Stimulated activated CD4-positive, alpha-beta T cell treated with anti-CD3 and anti-CD28 coated beads, Interleukin-1b, Interleukin-23, amount 100 ng/mL, for 48 hours (primary cell): ENCODE results near the gene WASF2.
"Not testable (repeated sequence)": the region's sequence is repeated elsewhere in the genome, so short reads cannot be mapped to it uniquely, and the experiment has no call there.

Source experiments
- DNase-seq: peaks from one replicate; pipeline ENCODE4 v3.0.0-alpha.2; 2020

WASF2 gene

GRCh38 chr1:27489973-27490741 lies at the start of gene WASF2:
TSS of gene WASF2 (minus strand) at chr1:27490167. CDS start at chr1:27428890, 61,277 bp downstream.
- peak; percentile 98 for DNase-seq

- no peak for DNase-seq
These were observed 48.8 kb upstream of the WASF2 start for GRCh38 chr1:27538793-27539192.

- not testable (repeated sequence) for DNase-seq
These were observed 48.3 kb upstream of the WASF2 start for GRCh38 chr1:27538305-27538676.

- no peak for DNase-seq
These were observed 46.8 kb upstream of the WASF2 start for GRCh38 chr1:27536767-27537166.

GRCh38 chr1:27536010-27536757 lies 46.2 kb upstream of the WASF2 start:
- no peak for DNase-seq

- no peak for DNase-seq
These were observed 45.4 kb upstream of the WASF2 start for GRCh38 chr1:27535386-27535785.

- DNase-seq = no peak
These were observed 42.2 kb upstream of the WASF2 start for GRCh38 chr1:27531959-27532685.

- no peak for DNase-seq
These were observed 40.2 kb upstream of the WASF2 start for GRCh38 chr1:27530192-27530591.

- no peak for DNase-seq
These were observed 39.7 kb upstream of the WASF2 start for GRCh38 chr1:27529704-27530018.

- DNase-seq = no peak
These were observed 39.1 kb upstream of the WASF2 start for GRCh38 chr1:27528818-27529703.

GRCh38 chr1:27527890-27528817 lies 38.2 kb upstream of the WASF2 start:
- DNase-seq = no peak

GRCh38 chr1:27527223-27527889 lies 37.4 kb upstream of the WASF2 start:
- no peak for DNase-seq

- no peak for DNase-seq
These were observed 36.7 kb upstream of the WASF2 start for GRCh38 chr1:27526569-27527222.

- peak; percentile 69 for DNase-seq
These were observed 35.6 kb upstream of the WASF2 start for GRCh38 chr1:27525296-27526272.

GRCh38 chr1:27523337-27524020 lies 33.5 kb upstream of the WASF2 start:
- DNase-seq = no peak

GRCh38 chr1:27522432-27523336 lies 32.7 kb upstream of the WASF2 start:
- peak; percentile 81 for DNase-seq

GRCh38 chr1:27521861-27522431 lies 32.0 kb upstream of the WASF2 start:
- DNase-seq = no peak
